K562 (cell line): ENCODE data around the gene DCP1B. TPM values are rescaled to one million over a fixed set of nuclear protein-coding genes. Genes with fewer than 3 reads are reported as not detected.

Experiments used
- ATAC-seq: fragments of 200-7000 bp; cut with Tn5 transposase; 3 replicates; pipeline ENCODE4 v1.9.1; 2020; ENCODE audit warnings: moderate library complexity
- BruUV-seq: library from RNA; stranded (reverse); fragments of 400-500 nt; replicated peaks from 2 replicates; lab custom pipeline; 2021; lab: Mats Ljungman, UMichigan
- CTCF ChIA-PET: fragments of 300-600 bp; formaldehyde crosslinking; extraction: SDS; loops from one replicate; lab custom pipeline; 2021; ENCODE audit warnings: low intra/inter-chr PET ratio; lab: Yijun Ruan, JAX
- POLR2A ChIA-PET: fragments of 300-600, 350-650 bp; sonication (Branson Sonifier 250); formaldehyde crosslinking; extraction: SDS; loops from one replicate; lab custom pipeline; 2021; ENCODE audit warnings: antibody characterized with exemption, inconsistent platforms; lab: Yijun Ruan, JAX
- DNase-seq, 4 experiments: peaks; one replicate each; pipeline versions ENCODE4 v3.0.0 to v3.0.0-alpha.2; 2011 to 2018; ENCODE audit warnings: low spot score in 3 of 4, mixed read lengths in 3 of 4; ENCODE audit errors: extremely low read depth in 1 of 4
- FAIRE-seq: peaks from 2 replicates; lab custom pipeline; 2011; peaks lifted over from hg19 to GRCh38; lab: Jason Lieb, UNC
- H2AFZ ChIP-seq: 2 replicates; pipeline ENCODE4 v1.6.0; 2011; ENCODE audit warnings: low read depth, low read length, control low read depth, inconsistent platforms
- H3K27ac ChIP-seq: fragments of 200-600 bp; 3 replicates; pipeline ENCODE4 v1.8.0; 2011; ENCODE audit warnings: low read depth, mild to moderate bottlenecking, control low read depth, inconsistent platforms, low read length, moderate library complexity, mixed read lengths; ENCODE audit errors: extremely low read depth
- H3K27me3 ChIP-seq, 2 experiments: fragments of 300-600 bp in 1 of 2; 2 replicates in 1 of 2; 3 replicates in 1 of 2; pipeline versions ENCODE4 v1.6.0 to v1.8.0; 2011; ENCODE audit warnings: inconsistent platforms in 2 of 2, low read length in 2 of 2, mild to moderate bottlenecking in 1 of 2, mixed read lengths in 1 of 2, moderate library complexity in 1 of 2; ENCODE audit not compliant: control insufficient read depth in 2 of 2, insufficient read depth in 2 of 2
- H3K36me3 ChIP-seq: fragments of 300-600 bp; 3 replicates; pipeline ENCODE4 v1.8.0; 2011; ENCODE audit warnings: mild to moderate bottlenecking, low read length, inconsistent platforms; ENCODE audit not compliant: control insufficient read depth, insufficient read depth
- H3K4me1 ChIP-seq, 2 experiments: fragments of 200-600 bp in 1 of 2; replicated peaks in 1 of 2; 2 replicates in 1 of 2; 3 replicates in 1 of 2; pipeline versions ENCODE4 v1.5.1 to v1.8.0; 2011; ENCODE audit warnings: inconsistent platforms in 2 of 2, low read length in 2 of 2, mild to moderate bottlenecking in 1 of 2, mixed read lengths in 1 of 2, moderate library complexity in 1 of 2; ENCODE audit not compliant: control insufficient read depth in 2 of 2, insufficient read depth in 2 of 2
- H3K4me2 ChIP-seq: 2 replicates; pipeline ENCODE4 v1.6.1; 2011; ENCODE audit warnings: low read length, control low read depth, inconsistent platforms, mixed read lengths; ENCODE audit not compliant: insufficient read depth
- H3K4me3 ChIP-seq: fragments of 200-600 bp; sonication (generic), shearing (Covaris generic); 2 replicates; pipeline ENCODE4 v1.5.1; 2016; ENCODE audit warnings: control low read depth, inconsistent platforms
- H3K79me2 ChIP-seq: fragments of 200-600 bp; 3 replicates; pipeline ENCODE4 v1.8.0; 2011; ENCODE audit warnings: low read length, inconsistent platforms; ENCODE audit not compliant: control insufficient read depth, insufficient read depth
- H3K9ac ChIP-seq, 2 experiments: 2 replicates each; pipeline versions ENCODE4 v1.6.0 to v1.6.1; 2011; ENCODE audit warnings: low read depth in 2 of 2, low read length in 2 of 2, control low read depth in 1 of 2, inconsistent platforms in 1 of 2, mild to moderate bottlenecking in 1 of 2, mixed read lengths in 1 of 2; ENCODE audit not compliant: insufficient read depth in 1 of 2
- H3K9me1 ChIP-seq: one replicate; pipeline ENCODE4 v1.6.0; 2011; ENCODE audit warnings: inconsistent platforms, mild to moderate bottlenecking, low read length, moderate library complexity; ENCODE audit not compliant: control insufficient read depth, insufficient read depth
- H3K9me3 ChIP-seq: replicated peaks from 2 replicates; pipeline ENCODE4 v1.5.1; 2011; ENCODE audit warnings: low read depth, low read length, inconsistent platforms; ENCODE audit not compliant: control insufficient read depth, insufficient read depth
- H4K20me1 ChIP-seq: replicated peaks from 2 replicates; pipeline ENCODE4 v1.6.1; 2011; ENCODE audit warnings: low read length, inconsistent platforms, mixed read lengths; ENCODE audit not compliant: control insufficient read depth, insufficient read depth
- EGR1 ChIP-seq: fragments of 450-650 bp; conservative IDR thresholded peaks from 2 replicates; pipeline ENCODE4 v1.6.1; 2017; ENCODE audit warnings: mild to moderate bottlenecking
- HNRNPK ChIP-seq: fragments of 200-400 bp; formaldehyde crosslinking; IDR thresholded peaks from one replicate; pipeline ENCODE4 v1.6.1; 2018; ENCODE audit warnings: mild to moderate bottlenecking, low read depth, low read length; ENCODE audit not compliant: poor library complexity, severe bottlenecking
- RAD51 ChIP-seq: fragments of 450-650 bp; IDR thresholded peaks from 2 replicates; pipeline ENCODE4 v1.7.1; 2016; ENCODE audit warnings: low read depth, mild to moderate bottlenecking, borderline replicate concordance
- WGBS: fragments of 100-300 bp; shearing (Covaris generic); methylation state at CpG from one replicate; pipeline ENCODE4 v1.1.6; 2016; ENCODE audit warnings: low coverage, mixed read lengths; ENCODE audit not compliant: insufficient coverage; ENCODE audit errors: missing lambda C conversion rate; 5-methylcytosine and 5-hydroxymethylcytosine counted together
- in situ Hi-C: fragments of 300-500 bp; cut with MboI; formaldehyde crosslinking; loops from 4 replicates; pipeline ENCODE4 v1.15.0; 2018; ENCODE audit warnings: inconsistent platforms, mixed read lengths
- intact Hi-C: fragments of 100-400 bp; cut with micrococcal nuclease; formaldehyde crosslinking; loops from 2 replicates; pipeline ENCODE4 v1.14.2; 2022
- polyA plus RNA-seq, 8 experiments: library from polyadenylated mRNA; depleted of rRNA in 4 of 8; stranded (reverse) in 5 of 8; unstranded in 3 of 8; fragments of >200 nt; fragmentation: Nextera tagmentation in 2 of 8; fragmentation: Illumina TruSeq in 1 of 8; extraction: Ambion mirVana in 2 of 8; extraction: Trizol in 1 of 8; gene quantifications; 2 replicates each; pipeline versions ENCODE4 v1.2.1 to v1.2.3, GENCODE V29; 2011 to 2014; ENCODE audit warnings: inconsistent platforms in 1 of 8, missing spikeins in 1 of 8
- total RNA-seq, 7 experiments: library from RNA; depleted of rRNA in 6 of 7; stranded (reverse); fragments of >200 nt in 6 of 7; fragmentation: Illumina TruSeq in 2 of 7; extraction: Trizol in 2 of 7; gene quantifications; 2 replicates each; pipeline versions ENCODE4 v1.2.1 to v1.2.3, GENCODE V29; 2011 to 2021; ENCODE audit warnings: low replicate concordance in 1 of 7
- TF ChIP-seq, protein P1 (sequence below): fragments of 450-650 bp; formaldehyde crosslinking; conservative IDR thresholded peaks from 2 replicates; pipeline ENCODE4 v1.4.0; 2022; ENCODE audit warnings: mild to moderate bottlenecking, missing genetic modification characterization
- TF ChIP-seq, protein P2 (sequence below): fragments of 450-650 bp; IDR thresholded peaks from 2 replicates; pipeline ENCODE4 v1.6.1; 2017; ENCODE audit warnings: antibody characterized with exemption
- TF ChIP-seq, protein P3 (sequence below), 3 experiments: fragments of 200-800 bp in 1 of 3; sonication (Bioruptor generic) in 1 of 3; sonication (generic) in 1 of 3; formaldehyde crosslinking in 1 of 3; IDR thresholded peaks; 2 replicates each; pipeline versions ENCODE4 v1.6.1 to v1.8.0; 2016 to 2022; ENCODE audit warnings: mild to moderate bottlenecking in 2 of 3, missing compliant biosample characterization in 2 of 3, missing genetic modification characterization in 2 of 3, missing genetic modification reagents in 1 of 3

DCP1B gene
- total and polyA plus RNA-seq, 9 of the 15 experiments (the other 6 are each of a cell fraction or from before 2014, with no cell fraction given): 0.83 to 7.3 (median 3.4) TPM

DNA sequence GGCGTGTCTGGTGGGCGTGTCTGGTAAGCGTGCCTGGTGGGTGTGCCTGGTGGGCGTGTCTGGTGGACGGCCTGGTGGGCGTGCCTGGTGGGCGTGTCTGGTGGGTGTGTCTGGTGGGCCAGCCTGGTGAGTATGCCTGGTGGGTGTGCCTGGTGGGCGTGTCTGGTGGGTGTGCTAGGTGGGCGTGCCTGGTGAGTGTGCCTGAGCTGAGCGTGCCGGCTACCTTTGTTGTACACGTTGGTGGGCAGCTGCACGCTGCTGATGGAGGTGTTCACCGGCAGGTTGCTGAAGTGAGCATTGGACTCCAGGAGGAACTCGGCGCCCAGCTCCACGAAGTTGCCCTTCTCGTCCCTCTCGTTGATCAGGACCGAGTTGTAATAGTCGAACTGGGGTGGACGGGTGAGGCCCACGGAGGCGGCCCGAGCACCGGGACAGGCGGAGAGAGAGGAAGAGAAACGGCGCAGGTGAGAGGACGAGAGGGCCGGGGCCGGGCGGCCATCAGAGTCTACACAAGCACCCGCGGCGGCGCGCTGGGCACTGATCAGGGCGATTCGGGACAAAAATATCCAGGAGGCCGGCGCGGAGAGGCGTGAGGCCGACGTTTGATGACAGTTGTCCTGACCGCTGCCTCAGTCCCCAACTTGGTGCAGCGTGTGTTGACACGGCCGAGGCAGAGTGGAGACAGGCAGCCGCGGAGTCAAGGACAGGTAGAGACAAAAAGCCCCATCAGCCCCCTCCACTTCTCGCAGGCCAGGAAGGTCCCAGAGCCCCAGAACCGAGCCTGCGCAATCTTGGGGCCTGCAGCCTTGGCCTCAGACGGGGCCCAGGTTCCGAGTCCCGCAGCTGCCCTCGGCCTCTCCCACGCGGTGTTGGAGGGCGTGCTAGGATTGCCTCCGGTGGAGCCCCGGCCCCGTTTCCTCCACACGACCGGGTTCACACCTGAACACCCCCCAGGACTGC is 96.3 kb downstream of the DCP1B start:
- no peak overlapping the region for H3K9ac ChIP-seq
- H3K27ac ChIP-seq: no peak overlapping the region
- WGBS: 65% methylated on average over 26 of the region's 67 CpGs
- BruUV-seq: no TSS peak
- peaks cover 0 to 8% of the 10 kb centered on the region in 2 experiments; a peak in 2 of 5 replicates for H3K4me1 ChIP-seq
- H4K20me1 ChIP-seq: no peaks in the 10 kb centered on the region
- TF ChIP-seq EGR1: peak; percentile 30; the same call in 1 of the 2 replicates
- TF ChIP-seq, protein P1, sequence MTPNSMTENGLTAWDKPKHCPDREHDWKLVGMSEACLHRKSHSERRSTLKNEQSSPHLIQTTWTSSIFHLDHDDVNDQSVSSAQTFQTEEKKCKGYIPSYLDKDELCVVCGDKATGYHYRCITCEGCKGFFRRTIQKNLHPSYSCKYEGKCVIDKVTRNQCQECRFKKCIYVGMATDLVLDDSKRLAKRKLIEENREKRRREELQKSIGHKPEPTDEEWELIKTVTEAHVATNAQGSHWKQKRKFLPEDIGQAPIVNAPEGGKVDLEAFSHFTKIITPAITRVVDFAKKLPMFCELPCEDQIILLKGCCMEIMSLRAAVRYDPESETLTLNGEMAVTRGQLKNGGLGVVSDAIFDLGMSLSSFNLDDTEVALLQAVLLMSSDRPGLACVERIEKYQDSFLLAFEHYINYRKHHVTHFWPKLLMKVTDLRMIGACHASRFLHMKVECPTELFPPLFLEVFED (CRISPR knock-in tag): no peak
- TF ChIP-seq HNRNPK: no peak
- TF ChIP-seq, protein P2, sequence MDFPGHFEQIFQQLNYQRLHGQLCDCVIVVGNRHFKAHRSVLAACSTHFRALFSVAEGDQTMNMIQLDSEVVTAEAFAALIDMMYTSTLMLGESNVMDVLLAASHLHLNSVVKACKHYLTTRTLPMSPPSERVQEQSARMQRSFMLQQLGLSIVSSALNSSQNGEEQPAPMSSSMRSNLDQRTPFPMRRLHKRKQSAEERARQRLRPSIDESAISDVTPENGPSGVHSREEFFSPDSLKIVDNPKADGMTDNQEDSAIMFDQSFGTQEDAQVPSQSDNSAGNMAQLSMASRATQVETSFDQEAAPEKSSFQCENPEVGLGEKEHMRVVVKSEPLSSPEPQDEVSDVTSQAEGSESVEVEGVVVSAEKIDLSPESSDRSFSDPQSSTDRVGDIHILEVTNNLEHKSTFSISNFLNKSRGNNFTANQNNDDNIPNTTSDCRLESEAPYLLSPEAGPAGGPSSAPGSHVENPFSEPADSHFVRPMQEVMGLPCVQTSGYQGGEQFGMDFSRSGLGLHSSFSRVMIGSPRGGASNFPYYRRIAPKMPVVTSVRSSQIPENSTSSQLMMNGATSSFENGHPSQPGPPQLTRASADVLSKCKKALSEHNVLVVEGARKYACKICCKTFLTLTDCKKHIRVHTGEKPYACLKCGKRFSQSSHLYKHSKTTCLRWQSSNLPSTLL: no peak
- TF ChIP-seq RAD51: no peak
- TF ChIP-seq, protein P3, sequence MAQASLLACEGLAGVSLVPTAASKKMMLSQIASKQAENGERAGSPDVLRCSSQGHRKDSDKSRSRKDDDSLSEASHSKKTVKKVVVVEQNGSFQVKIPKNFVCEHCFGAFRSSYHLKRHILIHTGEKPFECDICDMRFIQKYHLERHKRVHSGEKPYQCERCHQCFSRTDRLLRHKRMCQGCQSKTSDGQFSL (CRISPR knock-in tag; IDR thresholded peaks at IDR 0.05): no peak
- TF ChIP-seq, protein P3 (tag; IDR thresholded peaks at IDR 0.05): no peak
- H3K9me3 ChIP-seq: 0 out of 2 replicates have a peak, but pooled peaks cover 2% of the 10 kb centered on the region
- no peak for FAIRE-seq
- intact Hi-C loops (no loop called here), in situ Hi-C loops (no loop called here)
- POLR2A ChIA-PET: interaction anchor here (0.7 kb wide), 1 partner anchor 170 kb away, joined by 3 read pairs; no protein-coding TSS in a partner anchor
- H3K36me3 ChIP-seq: no peaks in the 10 kb centered on the region
- no peak overlapping the region for H3K4me3 ChIP-seq
- no peak overlapping the region for H3K4me2 ChIP-seq
- no peaks in the 10 kb centered on the region for H3K79me2 ChIP-seq
- H3K27me3 ChIP-seq: no peaks in the 10 kb centered on the region
- peak in 2 of 4 experiments; percentile 7 to 12 for DNase-seq
- no peaks in the 10 kb centered on the region for H3K9me1 ChIP-seq
- CTCF ChIA-PET: no interaction called here
- no peak for ATAC-seq
- no peak overlapping the region for H2AFZ ChIP-seq
